ENCODE measurements around the gene SAFB. TPM values are rescaled to one million over a fixed set of nuclear protein-coding genes. Genes with fewer than 3 reads are reported as not detected.

SAFB gene
- total RNA-seq, 1 donor from 2014 or later = 87.1 TPM

- DNase-seq (no peak), ATAC-seq (no peak)
- H3K9me3 ChIP-seq = no peaks in the 10 kb centered on the region
- no peaks in the 10 kb centered on the region for H3K4me1 ChIP-seq
- intact Hi-C loops (cut with DNase I) = no loop called here
- H3K36me3 ChIP-seq = peaks cover 100% of the 10 kb centered on the region
- no peak overlapping the region for H3K4me3 ChIP-seq
- no peaks in the 10 kb centered on the region for H3K27me3 ChIP-seq (ENCODE audit: low read depth)
- TF ChIP-seq, protein P1, sequence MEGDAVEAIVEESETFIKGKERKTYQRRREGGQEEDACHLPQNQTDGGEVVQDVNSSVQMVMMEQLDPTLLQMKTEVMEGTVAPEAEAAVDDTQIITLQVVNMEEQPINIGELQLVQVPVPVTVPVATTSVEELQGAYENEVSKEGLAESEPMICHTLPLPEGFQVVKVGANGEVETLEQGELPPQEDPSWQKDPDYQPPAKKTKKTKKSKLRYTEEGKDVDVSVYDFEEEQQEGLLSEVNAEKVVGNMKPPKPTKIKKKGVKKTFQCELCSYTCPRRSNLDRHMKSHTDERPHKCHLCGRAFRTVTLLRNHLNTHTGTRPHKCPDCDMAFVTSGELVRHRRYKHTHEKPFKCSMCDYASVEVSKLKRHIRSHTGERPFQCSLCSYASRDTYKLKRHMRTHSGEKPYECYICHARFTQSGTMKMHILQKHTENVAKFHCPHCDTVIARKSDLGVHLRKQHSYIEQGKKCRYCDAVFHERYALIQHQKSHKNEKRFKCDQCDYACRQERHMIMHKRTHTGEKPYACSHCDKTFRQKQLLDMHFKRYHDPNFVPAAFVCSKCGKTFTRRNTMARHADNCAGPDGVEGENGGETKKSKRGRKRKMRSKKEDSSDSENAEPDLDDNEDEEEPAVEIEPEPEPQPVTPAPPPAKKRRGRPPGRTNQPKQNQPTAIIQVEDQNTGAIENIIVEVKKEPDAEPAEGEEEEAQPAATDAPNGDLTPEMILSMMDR (IDR thresholded peaks at IDR 0.05) = no peak
- H3K27ac ChIP-seq = no peak overlapping the region
These were observed 30.1 kb upstream of the SAFB start for GRCh38 chr19:5592531-5593342.

- DNase-seq = no peak
- TF ChIP-seq, protein P1 (IDR thresholded peaks at IDR 0.05) = no peak
- Histone ChIP-seq H3K27ac (no peak overlapping the region), H3K4me1 (no peaks in the 10 kb centered on the region), H3K27me3 (ENCODE audit: low read depth) (no peaks in the 10 kb centered on the region), H3K9me3 (no peaks in the 10 kb centered on the region), H3K36me3 (peaks cover 100% of the 10 kb centered on the region), H3K4me3 (no peak overlapping the region)
- no peak for ATAC-seq
- intact Hi-C loops (cut with DNase I) = no loop called here
These were observed 29.3 kb upstream of the SAFB start for GRCh38 chr19:5593343-5594255.

- no peaks in the 10 kb centered on the region for H3K27me3 ChIP-seq (ENCODE audit: low read depth)
- intact Hi-C loops (cut with DNase I) = no loop called here
- H3K36me3 ChIP-seq = peaks cover 100% of the 10 kb centered on the region
These were observed 28.3 kb upstream of the SAFB start for GRCh38 chr19:5594521-5594950.

GRCh38 chr19:5595129-5595528 lies 27.8 kb upstream of the SAFB start:
- DNase-seq (no peak), ATAC-seq (no peak)
- Histone ChIP-seq H3K27me3 (ENCODE audit: low read depth) (no peaks in the 10 kb centered on the region), H3K27ac (no peak overlapping the region), H3K4me1 (no peaks in the 10 kb centered on the region), H3K9me3 (no peaks in the 10 kb centered on the region), H3K36me3 (peaks cover 100% of the 10 kb centered on the region), H3K4me3 (no peak overlapping the region)
- intact Hi-C loops (cut with DNase I) = no loop called here
- TF ChIP-seq, protein P1 (IDR thresholded peaks at IDR 0.05) = no peak

More at GRCh38 chr19:5594521-5594950, 28.3 kb upstream of the SAFB start:
- no peaks in the 10 kb centered on the region for H3K9me3 ChIP-seq
- no peak overlapping the region for H3K4me3 ChIP-seq
- TF ChIP-seq, protein P1 (IDR thresholded peaks at IDR 0.05) = no peak
- H3K27ac ChIP-seq = no peak overlapping the region
- H3K4me1 ChIP-seq = no peaks in the 10 kb centered on the region
- DNase-seq = no peak
- ATAC-seq = no peak

DNA sequence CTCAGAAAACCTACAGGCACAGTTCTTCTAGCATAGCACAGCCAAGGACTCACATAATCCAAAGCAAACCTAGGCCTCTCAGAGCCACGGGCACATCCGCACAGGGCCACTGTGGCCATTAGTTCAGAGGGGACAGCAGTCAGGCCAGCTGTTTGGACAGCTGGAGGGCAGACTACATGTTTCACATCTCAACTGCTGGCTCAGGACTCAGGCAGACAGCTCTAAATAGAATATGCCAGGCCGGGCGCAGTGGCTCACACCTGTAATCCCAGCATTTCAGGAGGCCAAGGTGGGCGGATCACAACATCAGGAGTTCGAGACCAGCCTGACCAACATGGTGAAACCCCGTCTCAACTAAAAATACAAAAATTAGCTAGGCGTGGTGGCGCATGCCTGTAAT lies 27.1 kb upstream of the SAFB start:
- no peak for ATAC-seq
- Histone ChIP-seq H3K4me1 (no peaks in the 10 kb centered on the region), H3K4me3 (no peak overlapping the region), H3K9me3 (no peaks in the 10 kb centered on the region), H3K27me3 (ENCODE audit: low read depth) (no peaks in the 10 kb centered on the region), H3K27ac (no peak overlapping the region), H3K36me3 (peaks cover 100% of the 10 kb centered on the region)
- TF ChIP-seq, protein P1 (IDR thresholded peaks at IDR 0.05) = no peak
- DNase-seq = no peak
- intact Hi-C loops (cut with DNase I) = no loop called here

Data from lower lobe of right lung (tissue), 2 donors.